HG03521 (cell line): Measurements from ENCODE around the gene PTPRN.
"Not testable (repeated sequence)": the region's sequence is repeated elsewhere in the genome, so short reads cannot be mapped to it uniquely, and the experiment has no call there.

Experiments
- ATAC-seq: cut with Tn5 transposase; IDR thresholded peaks from one replicate; pipeline ENCODE4 v1.9.1; 2021; ENCODE audit warnings: mild to moderate bottlenecking, moderate library complexity; ENCODE audit not compliant: unreplicated experiment

PTPRN gene

DNA sequence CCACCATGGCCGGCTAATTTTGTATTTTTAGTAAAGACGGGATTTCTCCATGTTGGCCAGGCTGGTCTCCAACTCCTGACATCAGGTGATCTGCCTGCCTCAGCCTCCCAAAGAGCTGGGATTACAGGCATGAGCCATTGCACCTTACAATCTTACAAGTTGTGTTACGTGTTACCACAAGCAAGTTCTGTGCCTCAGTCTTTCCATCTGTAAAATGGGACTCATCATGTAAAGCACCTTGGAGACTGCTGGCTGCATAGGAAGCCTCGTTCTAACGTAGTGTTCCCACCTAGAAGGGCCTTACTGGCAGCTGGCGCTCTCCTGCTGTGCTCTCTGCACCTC is 20.0 kb downstream of the PTPRN start:
- ATAC-seq: no peak

DNA sequence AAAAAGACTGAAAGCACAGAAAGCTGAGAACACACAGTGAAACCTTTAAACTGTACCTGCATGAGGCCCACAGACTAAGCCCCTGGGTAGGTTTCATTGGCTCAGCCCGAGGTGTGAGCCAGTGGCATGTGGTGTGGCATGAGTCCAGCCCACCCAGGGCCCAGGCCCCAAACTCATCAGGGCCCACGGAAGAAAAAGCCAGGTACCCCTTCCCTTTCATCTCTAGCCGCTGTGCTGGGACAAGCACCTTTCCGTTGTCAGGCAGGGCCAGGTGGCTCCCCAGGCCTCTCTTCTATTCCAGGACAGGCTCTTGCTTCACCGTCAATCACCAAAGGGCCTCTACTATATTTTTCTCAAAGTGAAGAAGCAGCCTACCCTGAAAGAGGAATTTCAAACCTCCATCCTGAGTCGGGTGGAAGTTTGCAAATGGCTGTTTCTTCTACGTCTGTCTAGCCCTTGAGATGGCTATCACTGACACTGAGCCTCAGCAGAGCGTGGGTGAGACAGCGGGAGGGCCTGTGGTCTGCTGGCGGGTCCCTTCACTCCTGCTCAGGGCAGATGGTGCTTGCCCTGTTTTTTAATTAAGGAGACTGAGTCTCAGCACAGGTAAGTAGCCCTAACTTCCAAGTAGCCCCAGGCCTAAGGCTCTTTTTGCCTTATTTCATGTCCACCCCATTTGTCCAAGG is 21.5 kb downstream of the PTPRN start:
- no peak for ATAC-seq

DNA sequence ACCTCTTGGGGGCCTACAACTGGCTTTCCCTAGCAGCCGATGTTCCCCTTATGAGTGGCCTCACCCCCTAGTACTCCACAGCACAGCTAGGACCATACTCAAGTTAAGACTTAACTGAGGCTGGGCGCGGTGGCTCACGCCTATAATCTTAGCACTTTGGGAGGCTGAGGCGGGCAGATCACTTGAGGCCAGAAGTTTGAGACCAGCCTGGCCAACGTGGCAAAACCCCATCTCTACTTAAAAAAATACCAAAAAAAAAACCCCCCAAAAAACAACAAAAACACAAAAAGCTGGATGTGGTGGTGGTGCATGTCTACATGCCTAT is 22.1 kb downstream of the PTPRN start:
- ATAC-seq: not testable (repeated sequence)

DNA sequence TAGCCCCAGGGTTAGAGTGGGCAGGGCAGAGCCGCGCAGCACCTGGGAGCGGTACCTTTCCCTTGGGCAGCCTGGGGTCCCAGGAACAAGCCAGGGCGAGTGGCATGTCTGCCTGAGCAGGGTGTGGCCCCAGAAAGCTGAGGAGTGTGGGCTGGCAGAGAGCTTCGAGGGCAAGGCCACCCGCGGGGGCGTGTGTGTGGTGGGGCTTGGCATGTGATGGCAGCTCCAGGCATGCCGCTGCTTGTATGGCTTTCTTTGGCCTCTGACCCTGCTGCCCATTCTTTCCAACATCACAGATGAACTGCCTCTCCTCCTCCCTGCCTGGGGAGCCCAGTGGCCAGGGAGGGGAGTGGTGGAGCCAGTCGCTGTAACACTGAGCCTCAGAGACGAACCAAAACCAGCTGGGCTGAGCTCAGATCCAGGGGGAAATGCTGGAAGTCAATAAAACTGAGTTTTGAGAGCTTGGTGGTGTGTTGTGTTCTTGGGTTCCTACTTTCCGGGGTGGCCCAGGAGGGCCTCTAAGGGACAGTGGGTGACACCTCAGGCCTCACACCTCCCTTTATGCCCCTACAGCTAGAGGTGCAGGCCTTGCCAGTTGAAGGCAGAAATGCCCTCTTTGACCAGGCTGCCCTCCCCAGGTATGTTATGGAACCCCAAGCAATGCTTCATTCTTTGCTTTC is 22.6 kb downstream of the PTPRN start:
- no peak for ATAC-seq

DNA sequence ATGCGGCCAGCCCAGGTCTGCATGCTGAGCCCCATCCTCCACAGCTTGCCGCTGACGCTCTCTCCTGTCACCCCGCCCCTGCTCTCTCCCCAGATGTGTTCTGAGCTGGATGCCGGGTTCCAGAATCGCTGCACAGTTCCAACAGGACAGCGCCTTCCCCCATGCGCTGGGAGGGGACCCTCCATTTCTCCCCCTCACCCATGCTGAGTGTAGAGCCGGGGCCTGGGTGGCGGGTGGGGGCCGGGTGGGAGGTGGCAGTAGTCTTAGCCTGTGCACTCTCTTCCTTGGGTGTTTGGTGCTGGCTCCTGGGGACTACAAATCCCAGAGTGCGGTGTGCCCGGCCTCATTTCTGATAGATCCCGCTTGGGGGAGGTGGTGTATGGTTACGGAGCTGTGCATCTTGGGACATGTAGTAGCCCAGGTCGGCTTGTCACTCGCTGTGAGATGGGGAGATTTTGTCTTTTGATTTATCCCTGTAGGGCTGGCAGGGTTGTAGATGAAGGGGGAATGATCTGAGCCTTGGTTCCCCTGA is 23.2 kb downstream of the PTPRN start:
- ATAC-seq: no peak

DNA sequence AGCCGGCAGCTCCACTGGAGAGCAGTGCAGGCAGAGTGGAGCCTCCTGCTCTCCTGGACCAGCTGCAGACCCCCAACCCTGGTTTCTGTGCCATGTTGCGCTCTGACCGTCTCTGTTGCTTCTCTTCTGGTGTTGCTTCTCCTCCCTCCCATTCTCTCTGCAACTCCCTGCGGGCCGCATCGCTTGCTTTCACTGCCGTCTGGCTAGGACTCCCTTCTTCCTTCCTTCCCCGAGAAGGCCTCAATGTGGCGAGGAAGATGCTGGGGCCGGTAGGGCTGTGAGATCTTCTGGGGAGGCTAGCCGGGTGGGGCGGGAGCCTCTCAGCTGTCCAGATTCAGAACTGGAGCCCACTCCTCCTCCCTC is 23.8 kb downstream of the PTPRN start:
- ATAC-seq: no peak

DNA sequence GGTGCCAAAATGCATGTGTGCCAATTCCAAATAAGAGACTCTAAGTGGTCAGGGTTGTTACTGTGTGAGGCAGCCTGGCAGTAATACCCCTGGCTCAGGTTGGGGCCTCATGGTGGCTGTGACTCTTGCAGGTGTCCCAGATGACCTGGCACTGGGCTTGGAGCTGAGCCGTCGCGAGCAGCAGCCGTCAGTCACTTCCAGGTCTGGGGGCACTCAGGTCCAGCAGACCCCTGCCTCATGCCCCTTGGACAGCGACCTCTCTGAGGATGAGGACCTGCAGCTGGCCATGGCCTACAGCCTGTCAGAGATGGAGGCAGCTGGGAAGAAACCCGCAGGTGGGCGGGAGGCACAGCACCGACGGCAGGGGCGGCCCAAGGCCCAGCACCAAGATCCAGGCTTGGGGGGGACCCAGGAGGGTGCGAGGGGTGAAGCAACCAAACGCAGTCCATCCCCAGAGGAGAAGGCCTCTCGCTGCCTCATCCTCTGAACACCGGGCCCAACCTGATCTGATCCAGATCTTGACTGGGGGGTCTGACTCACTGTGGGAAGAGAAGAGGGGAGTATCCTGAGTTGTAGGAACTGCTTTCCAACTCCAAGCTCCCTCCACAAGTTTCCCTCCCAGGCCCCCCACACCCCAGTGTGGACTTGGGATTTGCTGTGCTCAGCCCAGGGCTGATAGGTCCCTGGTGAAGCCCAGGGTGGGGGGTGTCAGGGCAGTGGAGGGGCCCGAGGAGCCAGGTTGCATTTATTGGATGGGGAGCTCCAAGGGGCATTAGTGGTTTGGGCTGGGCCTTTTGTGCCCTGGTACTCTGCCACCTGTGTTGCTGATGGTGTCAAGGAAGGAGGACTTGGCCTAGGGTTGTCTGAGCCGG is 24.5 kb downstream of the PTPRN start:
- ATAC-seq: no peak

- no peak for ATAC-seq
Measured at GRCh38 chr2:219282943-219283581, 26.1 kb downstream of the PTPRN start.

DNA sequence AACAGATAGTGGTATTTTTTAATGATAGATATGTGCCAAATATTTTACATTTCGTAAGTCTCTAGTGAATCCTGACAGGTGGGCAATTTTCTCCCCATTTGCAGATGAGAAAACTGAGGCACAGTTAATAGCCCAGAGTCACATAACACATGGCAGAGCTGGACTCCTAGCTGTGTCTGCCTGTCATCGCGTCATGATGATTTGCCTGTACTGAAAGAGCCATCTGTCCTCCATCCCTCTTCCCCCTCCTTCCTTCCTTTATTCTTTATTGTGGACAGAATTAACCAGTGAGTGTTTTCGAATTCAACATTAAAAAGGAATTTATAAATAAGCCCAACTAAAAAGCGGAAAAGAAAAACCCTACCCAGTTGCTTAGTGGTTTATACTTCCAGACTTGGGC is 26.8 kb downstream of the PTPRN start:
- ATAC-seq: no peak

DNA sequence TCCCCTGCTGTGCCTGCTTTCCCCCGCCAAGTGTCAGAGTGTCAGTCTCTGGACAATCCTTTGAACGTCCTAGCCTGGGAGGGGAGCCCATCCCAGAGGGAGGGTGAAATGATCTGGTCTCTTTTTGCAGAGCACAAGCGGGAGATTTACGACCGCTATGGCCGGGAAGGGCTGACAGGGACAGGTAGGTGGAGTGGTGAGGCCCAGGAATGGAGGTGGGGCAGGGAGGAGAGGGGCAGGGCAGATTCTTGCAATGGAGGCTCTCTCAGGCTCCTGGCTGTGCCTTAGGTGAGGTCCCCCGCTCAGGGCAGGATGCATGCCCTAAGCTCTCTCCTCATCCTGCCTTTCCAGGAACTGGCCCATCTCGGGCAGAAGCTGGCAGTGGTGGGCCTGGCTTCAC is 27.6 kb downstream of the PTPRN start:
- no peak for ATAC-seq

- no peak for ATAC-seq
Measured at GRCh38 chr2:219280651-219281050, 28.6 kb downstream of the PTPRN start.

DNA sequence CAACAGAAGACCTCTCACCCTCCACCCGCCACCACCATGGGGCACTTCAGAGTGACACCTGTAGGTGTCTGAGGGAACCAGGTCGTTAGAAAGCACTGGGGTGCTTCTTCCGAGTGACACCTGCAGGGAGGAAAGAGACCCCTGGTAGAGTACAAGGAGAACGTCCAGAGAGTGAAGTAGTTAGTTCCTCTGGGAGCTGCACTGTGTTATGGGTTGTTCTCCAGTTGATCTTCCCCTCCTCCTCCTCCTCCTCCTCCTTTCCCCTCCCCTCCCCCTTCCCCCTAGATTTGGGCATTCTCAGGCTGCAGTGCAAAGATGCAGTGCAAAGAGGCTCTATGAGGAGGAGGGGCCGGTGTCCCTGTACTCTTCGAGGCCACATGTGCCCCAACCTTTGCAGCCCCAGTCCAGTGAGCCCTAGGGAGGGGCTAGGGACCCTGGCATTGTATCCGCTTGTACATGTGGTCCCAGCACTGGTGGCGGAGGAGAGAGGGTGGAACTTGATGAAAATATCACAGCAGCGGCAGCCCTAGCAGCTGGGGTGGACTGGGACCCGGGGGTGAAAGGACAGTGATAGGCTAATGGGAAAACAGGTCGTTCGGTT is 29.2 kb downstream of the PTPRN start:
- no peak for ATAC-seq

- peak; percentile 86 for ATAC-seq
Measured at GRCh38 chr2:219279151-219279915, 29.9 kb downstream of the PTPRN start, which contains the start of gene DNAJB2. Gene DNAJB2, plus strand, starts transcription at chr2:219279366. Its CDS starts 468 bp downstream, at chr2:219279834.

DNA sequence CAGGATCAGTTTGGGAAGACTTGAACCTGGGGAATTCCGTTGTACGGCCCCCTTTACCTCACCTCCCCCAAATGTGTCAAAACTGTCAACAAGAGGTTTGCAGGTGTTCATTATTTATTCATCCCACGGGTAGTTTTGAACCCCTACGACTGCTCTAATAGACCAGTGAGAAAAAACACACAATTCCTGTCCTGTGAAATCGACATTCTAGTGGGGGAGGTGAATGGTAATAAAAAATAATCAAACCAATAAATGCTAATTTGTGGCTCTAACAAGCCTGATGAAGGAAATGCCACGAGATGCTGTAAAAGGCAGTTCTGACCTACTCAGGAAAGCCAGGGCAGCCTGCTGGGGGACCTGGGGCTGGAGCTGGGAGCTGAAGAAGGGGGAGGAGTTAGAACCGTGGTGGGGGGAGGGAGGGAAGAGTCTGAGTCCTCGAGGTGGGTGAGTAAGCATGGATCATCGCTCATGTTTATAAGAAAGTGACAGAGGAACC is 30.5 kb downstream of the PTPRN start:
- ATAC-seq: no peak

- ATAC-seq: peak; percentile 24
Measured at GRCh38 chr2:219277703-219278654, 31.2 kb downstream of the PTPRN start.

DNA sequence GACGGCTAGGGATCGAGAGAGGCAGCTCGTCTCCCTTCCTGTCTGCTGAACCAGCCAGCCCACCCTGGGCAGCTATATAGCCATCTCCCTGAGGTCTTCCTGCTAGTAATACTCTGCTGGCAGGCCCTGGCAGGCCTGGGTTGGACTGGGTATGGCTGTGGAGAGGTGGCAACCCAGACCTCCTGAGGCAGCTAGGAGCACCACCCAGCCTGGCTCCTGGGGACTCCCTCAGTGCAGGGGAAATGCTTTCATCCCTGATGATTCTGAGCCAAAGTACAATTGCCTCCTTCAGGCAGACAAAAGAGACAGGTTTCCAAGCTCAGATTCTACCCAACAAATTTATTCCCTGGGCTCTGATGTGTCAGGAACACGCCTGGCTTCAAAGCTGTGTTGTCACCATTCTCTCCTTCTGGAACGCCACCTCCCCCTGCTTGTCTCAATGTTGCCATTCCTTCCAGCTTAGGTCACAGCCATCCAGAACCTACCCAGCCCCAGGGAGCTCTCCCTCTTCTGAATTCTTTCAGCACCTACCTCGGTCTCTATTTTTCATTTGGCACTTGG is 34.8 kb downstream of the PTPRN start:
- ATAC-seq: no peak

GRCh38 chr2:219273937-219274336 is 35.3 kb downstream of the PTPRN start:
- no peak for ATAC-seq

GRCh38 chr2:219272995-219273394 is 36.2 kb downstream of the PTPRN start:
- ATAC-seq: no peak
